ENCODE results near the gene ROPN1.

DNA sequence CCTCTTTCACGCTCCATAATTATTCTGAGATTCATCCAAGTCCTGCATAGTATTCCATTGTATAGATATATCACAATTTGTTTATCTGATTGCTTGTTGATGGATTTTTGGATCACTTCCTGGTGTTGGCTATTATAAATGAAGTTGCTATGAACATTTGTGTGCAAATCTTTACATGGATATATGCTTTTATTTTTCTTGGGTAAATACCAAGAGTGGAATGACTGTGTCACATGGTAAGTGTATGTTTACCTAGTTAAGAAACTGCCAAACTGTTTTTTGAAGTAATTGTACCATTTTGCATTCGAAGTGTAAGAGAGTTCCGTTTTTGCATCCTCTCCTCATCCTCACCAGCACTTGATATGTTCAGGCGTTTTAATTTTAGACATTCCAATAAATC, 34.6 kb upstream of the ROPN1 start:
- TF ChIP-seq, protein P1, sequence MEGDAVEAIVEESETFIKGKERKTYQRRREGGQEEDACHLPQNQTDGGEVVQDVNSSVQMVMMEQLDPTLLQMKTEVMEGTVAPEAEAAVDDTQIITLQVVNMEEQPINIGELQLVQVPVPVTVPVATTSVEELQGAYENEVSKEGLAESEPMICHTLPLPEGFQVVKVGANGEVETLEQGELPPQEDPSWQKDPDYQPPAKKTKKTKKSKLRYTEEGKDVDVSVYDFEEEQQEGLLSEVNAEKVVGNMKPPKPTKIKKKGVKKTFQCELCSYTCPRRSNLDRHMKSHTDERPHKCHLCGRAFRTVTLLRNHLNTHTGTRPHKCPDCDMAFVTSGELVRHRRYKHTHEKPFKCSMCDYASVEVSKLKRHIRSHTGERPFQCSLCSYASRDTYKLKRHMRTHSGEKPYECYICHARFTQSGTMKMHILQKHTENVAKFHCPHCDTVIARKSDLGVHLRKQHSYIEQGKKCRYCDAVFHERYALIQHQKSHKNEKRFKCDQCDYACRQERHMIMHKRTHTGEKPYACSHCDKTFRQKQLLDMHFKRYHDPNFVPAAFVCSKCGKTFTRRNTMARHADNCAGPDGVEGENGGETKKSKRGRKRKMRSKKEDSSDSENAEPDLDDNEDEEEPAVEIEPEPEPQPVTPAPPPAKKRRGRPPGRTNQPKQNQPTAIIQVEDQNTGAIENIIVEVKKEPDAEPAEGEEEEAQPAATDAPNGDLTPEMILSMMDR (IDR thresholded peaks at IDR 0.05) = no peak
- TF ChIP-seq POLR2A (IDR thresholded peaks at IDR 0.05) = no peak
- TF ChIP-seq EP300 (IDR thresholded peaks at IDR 0.05) = no peak
